ENCODE results near the gene INTS13.
A peak's percentile ranks its signal among the peaks of the same experiment; 100 is the strongest.
"Not testable (repeated sequence)": the region's sequence is repeated elsewhere in the genome, so short reads cannot be mapped to it uniquely, and the experiment has no call there.

The INTS13 gene

GRCh38 chr12:26918321-26919215 lies 19.2 kb downstream of the INTS13 start:
- H3K4me3 ChIP-seq = no peak overlapping the region
- no peaks in the 10 kb centered on the region for H3K27me3 ChIP-seq
- no peak overlapping the region for H3K27ac ChIP-seq
- intact Hi-C loops (cut with DNase I; ENCODE audit: low total_unique reads) = no loop called here
- peak; percentile 16 to 25 for TF ChIP-seq CTCF (IDR thresholded peaks at IDR 0.05)
- no peaks in the 10 kb centered on the region for H3K4me1 ChIP-seq
- H3K9me3 ChIP-seq = no peaks in the 10 kb centered on the region
- H3K36me3 ChIP-seq = peaks cover 19 to 48% (median 27%) of the 10 kb centered on the region in 3 donors
- no peak for DNase-seq

DNA sequence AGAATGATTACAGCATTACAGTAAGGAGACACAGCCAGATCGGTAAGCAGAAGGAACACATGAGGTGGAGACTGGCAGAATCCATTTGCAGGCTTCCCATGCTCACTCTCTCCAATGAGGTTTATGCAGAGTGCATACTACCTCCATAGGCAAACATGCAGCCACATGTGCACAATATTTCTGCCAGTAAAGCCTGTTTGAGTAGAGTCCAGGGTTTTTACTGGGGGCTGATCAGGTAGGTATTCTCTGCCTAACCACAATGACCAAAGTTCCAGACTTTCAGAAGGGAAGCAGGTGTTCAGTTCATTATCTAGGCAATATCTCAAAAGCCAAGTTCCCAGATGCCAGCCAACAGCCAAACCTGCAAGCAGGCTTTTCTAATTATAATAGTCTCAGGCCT lies 31.1 kb downstream of the INTS13 start:
- H3K9me3 ChIP-seq = no peaks in the 10 kb centered on the region
- no peak overlapping the region for H3K27ac ChIP-seq
- H3K4me3 ChIP-seq = no peak overlapping the region
- H3K36me3 ChIP-seq = peaks cover 32 to 50% (median 47%) of the 10 kb centered on the region in 3 donors
- TF ChIP-seq CTCF (IDR thresholded peaks at IDR 0.05) = no peak
- intact Hi-C loops (cut with DNase I; ENCODE audit: low total_unique reads) = no loop called here
- no peak for DNase-seq
- H3K27me3 ChIP-seq = no peaks in the 10 kb centered on the region
- H3K4me1 ChIP-seq = no peaks in the 10 kb centered on the region

DNA sequence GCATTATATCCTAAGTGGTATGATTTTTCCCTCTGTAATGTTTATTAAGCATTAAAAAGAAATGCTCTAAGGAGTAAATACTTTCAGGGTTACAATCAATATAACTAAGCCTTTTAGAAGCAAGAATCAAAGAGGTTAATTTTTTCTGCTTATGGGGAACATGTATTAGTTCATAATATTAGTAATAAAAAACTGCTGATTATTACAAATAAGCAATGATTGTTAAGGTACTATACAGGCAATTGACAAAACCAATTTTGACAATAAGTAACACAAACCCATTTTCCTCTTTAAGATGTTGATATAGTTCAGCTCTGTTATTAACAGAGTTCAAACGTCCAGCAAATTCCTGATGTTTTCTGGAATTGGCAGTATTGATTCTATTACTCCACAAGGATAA lies 31.8 kb downstream of the INTS13 start:
- intact Hi-C loops (cut with DNase I; ENCODE audit: low total_unique reads) = no loop called here
- no peak for DNase-seq
- H3K27ac ChIP-seq = no peak overlapping the region
- TF ChIP-seq CTCF (IDR thresholded peaks at IDR 0.05) = no peak
- peaks cover 27 to 45% (median 43%) of the 10 kb centered on the region in 3 donors for H3K36me3 ChIP-seq
- no peaks in the 10 kb centered on the region for H3K27me3 ChIP-seq
- H3K4me1 ChIP-seq = no peaks in the 10 kb centered on the region
- H3K9me3 ChIP-seq = no peaks in the 10 kb centered on the region
- no peak overlapping the region for H3K4me3 ChIP-seq

DNA sequence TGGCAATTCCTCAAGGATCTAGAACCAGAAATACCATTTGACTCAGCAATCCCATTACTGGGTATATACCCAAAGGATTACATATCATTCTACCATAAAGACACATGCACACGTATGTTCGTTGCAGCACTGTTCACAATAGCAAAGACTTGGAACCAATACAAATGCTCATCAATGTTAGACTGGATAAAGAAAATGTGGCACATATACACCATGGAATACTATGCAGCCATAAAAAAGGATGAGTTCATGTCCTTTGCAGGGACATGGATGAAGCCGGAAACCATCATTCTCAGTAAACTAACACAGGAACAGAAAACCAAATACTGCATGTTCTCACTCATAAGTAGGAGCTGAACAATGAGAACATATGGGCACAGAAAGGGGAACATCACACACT lies 34.4 kb downstream of the INTS13 start:
- H3K4me3 ChIP-seq; intact Hi-C loops (cut with DNase I; ENCODE audit: low total_unique reads); H3K27ac ChIP-seq; H3K9me3 ChIP-seq; H3K27me3 ChIP-seq; DNase-seq; H3K4me1 ChIP-seq: not testable (repeated sequence)
- H3K36me3 ChIP-seq = peaks cover 21 to 43% (median 40%) of the 10 kb centered on the region in 3 donors

GRCh38 chr12:26896913-26897312 lies 40.9 kb downstream of the INTS13 start:
- Histone ChIP-seq H3K36me3 (peaks cover 8 to 21% (median 12%) of the 10 kb centered on the region in 3 donors), H3K27me3 (no peaks in the 10 kb centered on the region), H3K9me3 (no peaks in the 10 kb centered on the region), H3K4me1 (no peaks in the 10 kb centered on the region), H3K4me3 (no peak overlapping the region), H3K27ac (no peak overlapping the region)
- intact Hi-C loops (cut with DNase I; ENCODE audit: low total_unique reads) = no loop called here
- no peak for TF ChIP-seq CTCF (IDR thresholded peaks at IDR 0.05)
- DNase-seq = no peak

DNA sequence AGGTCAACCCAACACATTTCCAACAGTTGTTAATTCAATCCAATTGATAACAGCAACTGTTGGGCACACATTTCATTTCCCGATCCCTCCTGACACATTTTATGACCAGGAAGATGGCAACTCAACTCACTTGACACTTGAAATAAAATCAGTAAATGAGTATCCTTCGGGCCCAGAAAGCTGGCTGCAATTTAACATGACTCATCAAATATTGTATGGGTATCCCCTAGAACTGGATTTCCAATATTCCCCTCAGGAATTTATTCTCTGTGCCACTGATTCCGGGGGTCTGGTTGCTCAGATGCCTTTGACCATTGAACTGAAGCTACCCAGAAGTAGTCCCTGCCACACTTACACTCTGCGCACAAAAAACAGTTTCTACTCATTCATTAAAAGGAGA lies 42.1 kb downstream of the INTS13 start:
- no peak for DNase-seq
- Histone ChIP-seq H3K27me3 (no peaks in the 10 kb centered on the region), H3K4me1 (no peaks in the 10 kb centered on the region), H3K4me3 (no peak overlapping the region), H3K36me3 (peaks cover 5 to 20% (median 12%) of the 10 kb centered on the region in 3 donors), H3K27ac (no peak overlapping the region), H3K9me3 (no peaks in the 10 kb centered on the region)
- intact Hi-C loops (cut with DNase I; ENCODE audit: low total_unique reads) = no loop called here
- TF ChIP-seq CTCF (IDR thresholded peaks at IDR 0.05) = no peak

Measured in tibial artery (tissue), 4 donors.